Endothelial cell of umbilical vein (primary cell): ENCODE measurements around the gene HSD17B10.

Source experiments
- CTCF ChIP-seq, 2 donors: IDR thresholded peaks; 1 replicate in 1 of 2; 2 replicates in 1 of 2; pipeline ENCODE4 v1.5.1; 2011; ENCODE audit warnings: low read length in 2 of 2, mild to moderate bottlenecking in 2 of 2, moderate library complexity in 2 of 2, control low read depth in 1 of 2, inconsistent platforms in 1 of 2, low read depth in 1 of 2; ENCODE audit not compliant: insufficient read depth in 1 of 2; ENCODE audit errors: extremely low read depth in 1 of 2
- EZH2 ChIP-seq: IDR thresholded peaks from 2 replicates; pipeline ENCODE4 v1.6.1; 2012; ENCODE audit warnings: borderline replicate concordance, low read depth, mild to moderate bottlenecking, moderate library complexity, low read length, inconsistent platforms; ENCODE audit not compliant: severe bottlenecking
- MAX ChIP-seq: IDR thresholded peaks from 2 replicates; pipeline ENCODE4 v1.6.1; 2011; ENCODE audit not compliant: insufficient read depth, insufficient read length
- MYC ChIP-seq: IDR thresholded peaks from one replicate; pipeline ENCODE4 v1.6.1; 2011; ENCODE audit warnings: mild to moderate bottlenecking, low read depth, low read length
- POLR2A ChIP-seq: IDR thresholded peaks from 2 replicates; pipeline ENCODE4 v1.6.1; 2012; ENCODE audit warnings: low read depth, mild to moderate bottlenecking, control low read depth, low read length
- POLR2AphosphoS5 ChIP-seq: IDR thresholded peaks from 2 replicates; pipeline ENCODE4 v1.6.1; 2012; ENCODE audit warnings: low read depth, mild to moderate bottlenecking, control low read depth, low read length, moderate library complexity; ENCODE audit not compliant: insufficient read depth

- no peak for TF ChIP-seq POLR2AphosphoS5
- TF ChIP-seq CTCF (IDR thresholded peaks at IDR 0.05; ENCODE audit: extremely low read depth in 1 of 2, insufficient read depth in 1 of 2, low read depth in 1 of 2, low read length in 2 of 2) = no peak
- TF ChIP-seq POLR2A = no peak
- no peak for TF ChIP-seq EZH2
- no peak for TF ChIP-seq MYC
- TF ChIP-seq MAX = no peak
Observed at GRCh38 chrX:53421125-53421524, 13.0 kb downstream of the HSD17B10 start.
